Endothelial cell of umbilical vein (primary cell): ENCODE measurements around the gene IGF2R. TPM values are rescaled to one million over a fixed set of nuclear protein-coding genes. Genes with fewer than 3 reads are reported as not detected.

Source experiments
- BruUV-seq: library from RNA; stranded (reverse); fragments of 400-500 nt; replicated peaks from 2 replicates; lab custom pipeline; 2021; lab: Mats Ljungman, UMichigan
- CTCF ChIA-PET: fragments of 300-600, 350-600 bp; sonication (Branson Sonifier 250); formaldehyde crosslinking; loops from one replicate; lab custom pipeline; 2021; ENCODE audit warnings: antibody characterized with exemption, inconsistent platforms; lab: Charles Lee
- POLR2A ChIA-PET: fragments of 300-600, 350-600 bp; sonication (Branson Sonifier 250); formaldehyde crosslinking; loops from one replicate; lab custom pipeline; 2021; ENCODE audit warnings: antibody characterized with exemption, inconsistent platforms; lab: Charles Lee
- DNase-seq: peaks from one replicate; pipeline ENCODE4 v3.0.0-alpha.2; 2011; ENCODE audit warnings: low read depth, low spot score
- FAIRE-seq: peaks from 2 replicates; lab custom pipeline; 2011; peaks lifted over from hg19 to GRCh38; lab: Jason Lieb, UNC
- H2AFZ ChIP-seq: 2 replicates; pipeline ENCODE4 v1.6.0; 2012; ENCODE audit warnings: low read depth, low read length, control low read depth, inconsistent platforms
- H3K27ac ChIP-seq: 2 replicates; pipeline ENCODE4 v1.5.1; 2011; ENCODE audit warnings: low read depth, mild to moderate bottlenecking, control low read depth, low read length, moderate library complexity; ENCODE audit not compliant: insufficient read depth
- H3K27me3 ChIP-seq, 2 experiments: 2 replicates each; pipeline versions ENCODE4 v1.6.0 to v1.6.1; 2011; ENCODE audit warnings: low read length in 2 of 2, mixed read lengths in 1 of 2; ENCODE audit not compliant: control insufficient read depth in 2 of 2, insufficient read depth in 2 of 2
- H3K36me3 ChIP-seq, 2 experiments: 2 replicates in 1 of 2; 3 replicates in 1 of 2; pipeline ENCODE4 v1.5.1; 2011; ENCODE audit warnings: low read length in 2 of 2, mild to moderate bottlenecking in 1 of 2, moderate library complexity in 1 of 2; ENCODE audit not compliant: control insufficient read depth in 2 of 2, insufficient read depth in 2 of 2; ENCODE audit errors: extremely low read depth in 1 of 2
- H3K4me1 ChIP-seq: 3 replicates; pipeline ENCODE4 v1.5.1; 2011; ENCODE audit warnings: mild to moderate bottlenecking, low read length; ENCODE audit not compliant: control insufficient read depth, insufficient read depth; ENCODE audit errors: extremely low read depth
- H3K4me2 ChIP-seq: 2 replicates; pipeline ENCODE4 v1.6.1; 2011; ENCODE audit warnings: low read length, control low read depth, mixed read lengths; ENCODE audit not compliant: insufficient read depth
- H3K4me3 ChIP-seq, 3 experiments: fragments of 200-600 bp in 1 of 3; sonication (generic), shearing (Covaris generic) in 1 of 3; replicated peaks in 1 of 3; 2 replicates each; pipeline ENCODE4 v1.5.1; 2011 to 2016; ENCODE audit warnings: control low read depth in 3 of 3, low read length in 3 of 3, mild to moderate bottlenecking in 2 of 3, inconsistent platforms in 1 of 3, low read depth in 1 of 3, moderate library complexity in 1 of 3; ENCODE audit not compliant: insufficient read depth in 1 of 3
- H3K79me2 ChIP-seq: 2 replicates; pipeline ENCODE4 v1.6.0; 2012; ENCODE audit warnings: low read length, inconsistent platforms; ENCODE audit not compliant: control insufficient read depth, insufficient read depth
- H3K9ac ChIP-seq: replicated peaks from 2 replicates; pipeline ENCODE3; 2011; ENCODE audit warnings: low read length, control low read depth; ENCODE audit not compliant: insufficient read depth; ENCODE audit errors: extremely low read depth
- H3K9me1 ChIP-seq: replicated peaks from 3 replicates; pipeline ENCODE4 v1.6.0; 2011; ENCODE audit warnings: mild to moderate bottlenecking, low read length; ENCODE audit not compliant: control insufficient read depth, insufficient read depth; ENCODE audit errors: extremely low read depth
- H3K9me3 ChIP-seq: replicated peaks from 2 replicates; pipeline ENCODE4 v1.5.1; 2012; ENCODE audit warnings: low read length, inconsistent platforms; ENCODE audit not compliant: control insufficient read depth, insufficient read depth
- H4K20me1 ChIP-seq: replicated peaks from 2 replicates; pipeline ENCODE3; 2011; ENCODE audit warnings: mild to moderate bottlenecking, low read length; ENCODE audit not compliant: control insufficient read depth, insufficient read depth; ENCODE audit errors: extremely low read depth
- EZH2 ChIP-seq: IDR thresholded peaks from 2 replicates; pipeline ENCODE4 v1.6.1; 2012; ENCODE audit warnings: borderline replicate concordance, low read depth, mild to moderate bottlenecking, moderate library complexity, low read length, inconsistent platforms; ENCODE audit not compliant: severe bottlenecking
- GATA2 ChIP-seq: IDR thresholded peaks from 2 replicates; pipeline ENCODE4 v1.7.0; 2011; ENCODE audit warnings: low read depth, mild to moderate bottlenecking, moderate library complexity, mixed read lengths, low read length; ENCODE audit not compliant: insufficient read length, insufficient read depth
- JUN ChIP-seq: IDR thresholded peaks from 2 replicates; pipeline ENCODE4 v1.6.1; 2011; ENCODE audit warnings: borderline replicate concordance, low read depth; ENCODE audit not compliant: insufficient read length, insufficient read depth
- MAX ChIP-seq: IDR thresholded peaks from 2 replicates; pipeline ENCODE4 v1.6.1; 2011; ENCODE audit not compliant: insufficient read depth, insufficient read length
- MYC ChIP-seq: IDR thresholded peaks from one replicate; pipeline ENCODE4 v1.6.1; 2011; ENCODE audit warnings: mild to moderate bottlenecking, low read depth, low read length
- POLR2A ChIP-seq: IDR thresholded peaks from 2 replicates; pipeline ENCODE4 v1.6.1; 2012; ENCODE audit warnings: low read depth, mild to moderate bottlenecking, control low read depth, low read length
- POLR2AphosphoS5 ChIP-seq: IDR thresholded peaks from 2 replicates; pipeline ENCODE4 v1.6.1; 2012; ENCODE audit warnings: low read depth, mild to moderate bottlenecking, control low read depth, low read length, moderate library complexity; ENCODE audit not compliant: insufficient read depth
- dilution Hi-C: fragments of 300-500 bp; cut with MboI; formaldehyde crosslinking; loops from one replicate; pipeline ENCODE4 v1.15.0; 2019; ENCODE audit warnings: low sequenced_read_pairs; ENCODE audit not compliant: extremely low pct_ligation_motif_present
- intact Hi-C: fragments of 100-400 bp; cut with micrococcal nuclease; formaldehyde crosslinking; loops from one replicate; pipeline ENCODE4 v1.10.0; 2022
- polyA plus RNA-seq, 4 experiments: library from polyadenylated mRNA; depleted of rRNA in 3 of 4; stranded (reverse) in 3 of 4; unstranded in 1 of 4; fragments of >200 nt; gene quantifications; 2 replicates each; pipeline versions ENCODE4 v1.2.1 to v1.2.3, GENCODE V29; 2011 to 2012; ENCODE audit warnings: missing spikeins in 1 of 4
- total RNA-seq: library from RNA; stranded (reverse); gene quantifications from 2 replicates; pipeline ENCODE4 v1.2.3, GENCODE V29; 2021

The IGF2R gene
- total and polyA plus RNA-seq, 2 donors (not counting 3 experiments of a cell fraction or from before 2014, with no cell fraction given) = 16.3 to 60.2 TPM

DNA sequence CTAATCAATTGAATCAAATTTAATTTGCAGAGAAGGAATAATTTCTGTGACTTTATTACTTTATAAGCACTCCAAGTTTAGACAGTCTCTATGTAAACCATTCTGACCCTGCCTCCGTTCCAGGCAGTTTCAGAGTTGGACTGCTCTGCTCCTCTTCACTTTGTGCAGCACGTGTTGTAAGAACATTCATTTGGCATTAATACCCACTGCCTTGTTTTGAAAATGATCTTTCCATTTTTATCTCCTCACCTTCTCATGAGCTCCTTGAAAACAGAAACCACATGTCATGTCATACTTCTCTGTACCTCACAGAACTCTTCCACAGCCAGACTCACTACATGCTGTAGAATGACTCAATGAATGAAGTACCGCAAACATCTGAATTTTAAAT lies 178.3 kb downstream of the IGF2R start:
- no peak overlapping the region for H3K4me3 ChIP-seq
- TF ChIP-seq JUN = no peak
- TF ChIP-seq MAX = no peak
- TF ChIP-seq EZH2 = no peak
- no peak for TF ChIP-seq POLR2AphosphoS5
- intact Hi-C loops (no loop called here), dilution Hi-C loops (no loop called here)
- no peaks in the 10 kb centered on the region for H3K27me3 ChIP-seq
- no peak for FAIRE-seq
- ChIA-PET POLR2A (no interaction called here), CTCF (interaction anchor here (1.0 kb wide), 1 partner anchor 9 kb away, joined by 7 read pairs; no protein-coding TSS in a partner anchor)
- no peaks in the 10 kb centered on the region for H3K9me3 ChIP-seq
- H2AFZ ChIP-seq = no peak overlapping the region
- H3K4me2 ChIP-seq = no peak overlapping the region
- H3K9me1 ChIP-seq = no peaks in the 10 kb centered on the region
- BruUV-seq = no TSS peak
- no peak overlapping the region for H3K9ac ChIP-seq
- H3K27ac ChIP-seq = no peak overlapping the region
- DNase-seq = no peak
- H3K4me1 ChIP-seq = no peaks in the 10 kb centered on the region
- H3K79me2 ChIP-seq = no peaks in the 10 kb centered on the region
- no peaks in the 10 kb centered on the region for H4K20me1 ChIP-seq
- no peaks in the 10 kb centered on the region for H3K36me3 ChIP-seq

DNA sequence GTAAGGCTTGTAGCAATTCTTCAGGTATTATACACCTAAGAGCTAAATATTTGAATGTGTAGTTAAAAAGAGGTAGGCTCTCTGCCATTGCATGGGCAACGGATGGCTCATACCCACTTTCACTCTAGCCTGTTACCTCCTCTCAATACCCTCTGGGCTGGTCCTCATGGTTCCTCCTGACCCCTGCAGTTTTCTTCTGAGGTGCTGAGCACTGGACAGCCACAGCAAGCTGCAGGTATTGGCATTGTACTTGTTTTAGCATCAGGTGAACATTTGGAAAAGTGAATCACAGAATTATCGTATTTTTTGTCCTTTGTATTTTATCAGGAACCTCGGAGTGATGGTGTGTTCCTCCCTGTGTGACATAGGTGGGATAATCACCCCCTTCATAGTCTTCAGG lies 185.6 kb downstream of the IGF2R start:
- Histone ChIP-seq H3K4me1 (no peaks in the 10 kb centered on the region), H2AFZ (no peak overlapping the region), H3K9ac (no peak overlapping the region), H3K4me3 (no peak overlapping the region), H3K27ac (no peak overlapping the region), H3K79me2 (no peaks in the 10 kb centered on the region), H3K9me3 (no peaks in the 10 kb centered on the region), H3K27me3 (no peaks in the 10 kb centered on the region), H3K9me1 (no peaks in the 10 kb centered on the region), H3K36me3 (no peaks in the 10 kb centered on the region), H3K4me2 (no peak overlapping the region), H4K20me1 (no peaks in the 10 kb centered on the region)
- ChIA-PET POLR2A (no interaction called here), CTCF (no interaction called here)
- DNase-seq = no peak
- dilution Hi-C loops = no loop called here
- TF ChIP-seq POLR2AphosphoS5 (no peak), POLR2A (no peak), MYC (no peak), EZH2 (no peak), GATA2 (no peak)
- FAIRE-seq = no peak
- intact Hi-C loops = no loop called here
- no TSS peak for BruUV-seq
